Placental epithelial cell (primary cell): Measurements from ENCODE around the gene WDR70. TPM values are rescaled to one million over a fixed set of nuclear protein-coding genes. Genes with fewer than 3 reads are reported as not detected.

Experiments
- small RNA-seq: library from RNA; depleted of rRNA; stranded (forward); fragments of <200 nt; gene quantifications from one replicate; pipeline ENCODE3, GENCODE V24; 2012
- total RNA-seq: library from RNA; depleted of rRNA; stranded (reverse); fragments of >200 nt; gene quantifications from 2 replicates; pipeline ENCODE4 v1.2.3, GENCODE V29; 2012

Gene WDR70
- total RNA-seq, result 24.3 and 32.6 TPM in 2 replicates

DNA sequence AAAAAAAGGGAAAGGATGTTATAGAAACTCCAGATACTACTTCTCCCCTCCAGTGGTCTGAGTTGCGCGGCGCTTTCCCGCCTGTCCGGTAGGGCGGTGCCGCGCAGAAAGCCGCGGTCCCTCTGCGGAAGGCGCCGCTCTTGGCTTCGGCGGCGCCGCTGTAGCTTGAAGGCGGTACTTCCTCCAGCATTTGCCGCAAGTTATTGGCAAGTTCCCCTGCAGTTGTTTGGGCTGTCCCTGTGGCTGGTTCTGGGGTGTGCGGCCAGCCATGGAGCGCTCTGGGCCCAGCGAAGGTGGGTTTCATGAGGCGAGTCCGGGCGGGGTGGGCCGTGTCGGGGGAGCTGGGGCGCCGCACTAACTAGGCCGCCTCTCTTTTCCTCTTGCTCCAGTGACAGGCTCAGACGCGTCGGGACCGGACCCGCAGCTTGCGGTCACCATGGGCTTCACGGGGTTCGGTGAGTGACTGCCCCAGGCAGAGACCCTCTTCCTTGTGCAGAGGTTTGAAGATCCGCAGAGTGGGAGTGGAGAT lies at the start of gene WDR70:
Gene WDR70, plus strand, starts transcription at position 219 of the 529 bp plus-strand sequence. Its CDS starts 50 bp downstream, at position 269.

DNA sequence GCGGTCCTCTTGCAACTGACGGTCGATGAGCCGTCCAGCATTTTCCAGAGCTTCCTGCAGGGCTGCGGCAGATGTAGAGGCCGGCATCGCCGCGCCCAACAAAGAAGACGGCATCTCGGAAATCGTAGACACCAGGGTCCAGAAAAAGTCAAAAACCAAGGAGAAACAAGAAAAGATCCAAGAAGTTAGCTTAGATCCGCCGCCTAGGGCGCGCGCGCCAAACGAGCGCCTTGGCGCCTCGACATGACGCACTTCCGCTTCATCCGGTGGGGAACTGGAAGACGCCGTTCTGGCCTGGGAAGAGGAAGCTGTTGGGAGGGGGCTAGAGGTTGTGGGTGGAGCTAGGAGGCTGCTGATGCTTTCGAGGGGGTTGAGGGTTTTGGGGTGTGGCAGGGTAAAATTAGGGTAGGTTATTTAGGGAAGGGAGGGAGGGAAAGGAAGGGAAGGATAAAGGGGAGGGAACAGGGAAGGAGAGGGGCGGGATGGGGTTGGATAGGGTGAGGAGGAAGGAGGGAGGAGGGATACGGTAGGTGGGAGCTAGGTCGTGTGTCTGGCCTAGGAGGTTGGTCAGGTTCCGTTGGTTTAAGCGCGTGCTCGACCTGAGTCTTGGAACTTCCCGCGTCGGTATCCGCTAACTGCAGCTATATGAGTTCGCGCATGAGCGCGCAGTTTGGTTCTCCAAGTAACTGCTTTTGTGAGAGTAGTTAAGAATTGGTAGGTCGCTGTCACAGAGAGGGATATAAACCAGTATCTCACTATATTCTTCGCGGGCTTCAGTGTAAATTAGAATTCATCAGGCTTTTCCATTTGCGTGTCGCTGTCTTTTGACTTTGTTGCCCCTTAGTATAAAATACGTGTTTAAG lies 8.0 kb upstream of the WDR70 start, which contains the start of gene NUP155:
Gene NUP155, minus strand, starts transcription at position 243 of the 863 bp plus-strand sequence. Its CDS starts 129 bp downstream, at position 114.

Small RNA genes lying within 50 kb of the gene (small RNA-seq; reads per million reads assigned to genes)
- gene RNU6-1190P (not detected), gene RNU6-484P (not detected)

Other genes with a start within 250 kb of the WDR70 start
- 28.3 and 35.7 TPM in 2 replicates for gene CPLANE1, start 129.9 kb upstream of the WDR70 start, total RNA-seq
- 27.1 and 35.4 TPM in 2 replicates for gene NUP155, start 8.2 kb upstream of the WDR70 start, total RNA-seq